Right kidney (tissue), 1 donor: ENCODE data around the gene ZIC2.
"Not testable (repeated sequence)": the region's sequence is repeated elsewhere in the genome, so short reads cannot be mapped to it uniquely, and the experiment has no call there.

Experiments used
- DNase-seq: peaks from one replicate; pipeline ENCODE4 v3.0.0-alpha.2; 2016

The ZIC2 gene

DNA sequence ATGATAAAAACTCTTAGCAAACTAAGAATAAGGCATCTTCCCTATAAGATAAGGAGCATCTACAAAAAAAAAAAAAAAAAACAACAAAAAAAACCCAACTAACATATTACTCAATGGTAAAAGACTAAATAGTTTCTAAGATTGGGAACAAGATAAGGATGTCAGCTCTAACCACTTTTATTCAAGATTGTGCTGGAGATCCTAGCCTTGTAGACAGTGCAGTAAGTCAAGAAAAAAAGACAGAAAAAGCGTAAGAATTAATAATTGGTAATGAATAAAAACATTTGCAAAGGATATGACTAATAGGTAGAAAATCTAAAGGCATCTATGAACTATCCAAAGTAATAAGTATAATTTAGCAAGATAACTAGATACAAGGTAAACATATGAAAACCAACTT, 33.0 kb downstream of the ZIC2 start:
- no peak for DNase-seq

GRCh38 chr13:100019780-100020356, 38.3 kb downstream of the ZIC2 start:
- DNase-seq, result no peak

GRCh38 chr13:100022798-100023197, 41.2 kb downstream of the ZIC2 start:
- no peak for DNase-seq

GRCh38 chr13:100024023-100024422, 42.4 kb downstream of the ZIC2 start:
- no peak for DNase-seq

GRCh38 chr13:100029933-100030332, 48.3 kb downstream of the ZIC2 start:
- DNase-seq, result no peak

DNA sequence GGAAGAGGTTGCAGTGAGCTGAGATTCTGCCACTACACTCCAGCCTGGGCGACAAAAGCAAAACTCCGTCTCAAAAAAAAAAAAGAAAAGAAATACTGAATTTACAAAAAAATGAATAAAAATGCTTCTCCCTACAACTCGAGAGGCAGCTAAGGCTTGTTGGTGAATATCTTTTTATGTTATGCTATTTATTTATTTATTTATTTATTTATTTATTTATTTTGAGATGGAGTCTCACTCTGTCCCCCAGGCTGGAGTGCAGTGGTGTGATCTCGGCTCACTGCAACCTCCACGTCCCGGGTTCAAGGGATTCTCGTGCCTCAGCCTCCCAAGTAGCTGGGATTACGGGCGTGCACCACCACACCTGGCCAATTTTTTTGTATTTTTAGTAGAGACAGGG, 51.1 kb downstream of the ZIC2 start:
- not testable (repeated sequence) for DNase-seq

DNA sequence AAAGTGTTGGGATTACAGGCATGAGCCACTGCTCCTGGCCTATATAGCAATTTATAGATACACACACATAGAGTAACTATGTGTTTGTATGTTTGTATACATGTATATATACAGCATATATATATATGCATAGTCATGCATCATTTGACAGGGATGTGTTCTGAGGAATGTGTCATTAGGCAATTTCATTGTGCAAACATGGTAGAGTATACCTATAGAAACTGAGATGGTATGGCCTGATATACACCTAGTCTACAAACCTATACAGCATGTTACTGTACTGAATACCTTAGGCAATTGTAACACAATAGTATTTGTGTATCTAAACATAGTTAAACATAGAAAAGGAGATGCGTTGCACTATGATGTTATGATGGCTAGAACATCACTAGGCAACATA, 54.4 kb downstream of the ZIC2 start:
- no peak for DNase-seq
